HCT116 (cell line): ENCODE results near the gene ANKRD33. TPM values are rescaled to one million over a fixed set of nuclear protein-coding genes. Genes with fewer than 3 reads are reported as not detected.

ENCODE experiments used
- ATAC-seq: fragments of 200-7000 bp; cut with Tn5 transposase; 2 replicates; pipeline ENCODE4 v1.9.1; 2020; ENCODE audit warnings: mild to moderate bottlenecking, moderate library complexity
- BruUV-seq: library from RNA; stranded (reverse); fragments of 400-500 nt; replicated peaks from 2 replicates; lab custom pipeline; 2021; lab: Mats Ljungman, UMichigan
- CTCF ChIA-PET: fragments of 300-600 bp; sonication (Branson Sonifier 250); formaldehyde crosslinking; loops from one replicate; lab custom pipeline; 2021; ENCODE audit warnings: antibody characterized with exemption; lab: Charles Lee
- POLR2A ChIA-PET: fragments of 300-600, 350-600 bp; sonication (Branson Sonifier 250); formaldehyde crosslinking; loops from one replicate; lab custom pipeline; 2021; ENCODE audit warnings: antibody characterized with exemption; lab: Charles Lee
- RAD21 ChIA-PET, 2 experiments: fragments of 300-600 bp; sonication (Branson Sonifier 250); formaldehyde crosslinking; loops; one replicate each; lab custom pipeline; 2023; ENCODE audit warnings: low total read pairs in 2 of 2; ENCODE audit not compliant: uncharacterized antibody in 2 of 2, unreplicated experiment in 2 of 2, low non-redundant PET in 1 of 2; lab: Charles Lee
- DNase-seq: peaks from one replicate; pipeline ENCODE4 v3.0.0-alpha.2; 2010; ENCODE audit warnings: low read depth, low spot score
- H2AFZ ChIP-seq: fragments of 200-600 bp; shearing (Covaris generic), sonication (generic); 2 replicates; pipeline ENCODE4 v1.6.1; 2017; ENCODE audit warnings: low read depth, mixed run types, mixed read lengths, antibody characterized with exemption, low read length; ENCODE audit not compliant: poor library complexity, severe bottlenecking
- H3K27ac ChIP-seq: 2 replicates; pipeline ENCODE4 v1.5.1; 2012; ENCODE audit warnings: low read depth, low read length
- H3K27me3 ChIP-seq: fragments of 200-600 bp; sonication (generic); 2 replicates; pipeline ENCODE4 v1.6.1; 2016; ENCODE audit warnings: mixed run types, low read length, mixed read lengths; ENCODE audit not compliant: insufficient read depth
- H3K36me3 ChIP-seq, 2 experiments: fragments of 200-500 bp in 1 of 2; fragments of 200-600 bp in 1 of 2; sonication (Bioruptor generic) in 1 of 2; sonication (generic) in 1 of 2; 2 replicates each; pipeline versions ENCODE4 v1.5.1 to v1.6.1; 2014 to 2016; ENCODE audit warnings: low read length in 2 of 2, inconsistent platforms in 1 of 2, mixed read lengths in 1 of 2, mixed run types in 1 of 2; ENCODE audit not compliant: insufficient read depth in 2 of 2, control insufficient read depth in 1 of 2
- H3K4me1 ChIP-seq, 2 experiments: fragments of 200-600 bp in 1 of 2; sonication (generic) in 1 of 2; 2 replicates each; pipeline versions ENCODE4 v1.5.1 to v1.6.1; 2012 to 2017; ENCODE audit warnings: low read length in 2 of 2, inconsistent platforms in 1 of 2, mild to moderate bottlenecking in 1 of 2, mixed read lengths in 1 of 2, mixed run types in 1 of 2, moderate library complexity in 1 of 2; ENCODE audit not compliant: insufficient read depth in 2 of 2, control insufficient read depth in 1 of 2
- H3K4me2 ChIP-seq: fragments of 200-600 bp; sonication (generic); 2 replicates; pipeline ENCODE4 v1.6.1; 2017; ENCODE audit warnings: mixed run types, low read length, mixed read lengths
- H3K4me3 ChIP-seq, 2 experiments: fragments of 200-600 bp in 1 of 2; sonication (generic) in 1 of 2; replicated peaks in 1 of 2; 2 replicates each; pipeline ENCODE4 v1.5.1; 2011 to 2016; ENCODE audit warnings: low read length in 2 of 2, control low read depth in 1 of 2, low read depth in 1 of 2, mild to moderate bottlenecking in 1 of 2, mixed read lengths in 1 of 2, mixed run types in 1 of 2
- H3K79me2 ChIP-seq: fragments of 200-600 bp; sonication (generic); 2 replicates; pipeline ENCODE4 v1.6.1; 2017; ENCODE audit warnings: mild to moderate bottlenecking, mixed run types, low read length, moderate library complexity, mixed read lengths; ENCODE audit not compliant: insufficient read depth
- H3K9ac ChIP-seq: fragments of 200-600 bp; sonication (generic); 2 replicates; pipeline ENCODE4 v1.6.1; 2016; ENCODE audit warnings: low read length, mixed read lengths
- H3K9me2 ChIP-seq: fragments of 200-600 bp; sonication (generic), shearing (Covaris generic); 2 replicates; pipeline ENCODE4 v1.6.1; 2017; ENCODE audit warnings: mixed run types, mild to moderate bottlenecking, moderate library complexity; ENCODE audit not compliant: insufficient read depth
- H3K9me3 ChIP-seq, 2 experiments: fragments of 200-500 bp in 1 of 2; fragments of 200-600 bp in 1 of 2; sonication (Bioruptor generic) in 1 of 2; sonication (generic) in 1 of 2; 2 replicates each; pipeline ENCODE4 v1.6.1; 2014 to 2017; ENCODE audit warnings: low read length in 2 of 2, mixed read lengths in 2 of 2, inconsistent platforms in 1 of 2, low read depth in 1 of 2, mild to moderate bottlenecking in 1 of 2, mixed run types in 1 of 2, moderate library complexity in 1 of 2; ENCODE audit not compliant: control insufficient read depth in 1 of 2, insufficient read depth in 1 of 2
- H4K20me1 ChIP-seq: fragments of 200-600 bp; sonication (generic), shearing (Covaris generic); 2 replicates; pipeline ENCODE4 v1.6.1; 2017; ENCODE audit warnings: mixed run types, mild to moderate bottlenecking, moderate library complexity; ENCODE audit not compliant: insufficient read depth
- CEBPB ChIP-seq: IDR thresholded peaks from 2 replicates; pipeline ENCODE4 v1.6.1; 2012; ENCODE audit warnings: low read depth
- JUND ChIP-seq: IDR thresholded peaks from 2 replicates; pipeline ENCODE4 v1.6.1; 2012
- POLR2AphosphoS5 ChIP-seq: IDR thresholded peaks from 2 replicates; pipeline ENCODE4 v1.6.1; 2011; ENCODE audit warnings: mild to moderate bottlenecking, low read depth, low read length, moderate library complexity
- RAD21 ChIP-seq: IDR thresholded peaks from 2 replicates; pipeline ENCODE4 v1.6.1; 2012; ENCODE audit warnings: low read depth, mild to moderate bottlenecking
- SIN3A ChIP-seq: IDR thresholded peaks from 2 replicates; pipeline ENCODE4 v1.6.1; 2012; ENCODE audit warnings: low read depth
- SP1 ChIP-seq: IDR thresholded peaks from 2 replicates; pipeline ENCODE4 v1.6.1; 2012; ENCODE audit warnings: low read depth
- ZNF274 ChIP-seq: fragments of 200-500 bp; sonication (Bioruptor generic); IDR thresholded peaks from 2 replicates; pipeline ENCODE4 v1.6.1; 2014; ENCODE audit warnings: mild to moderate bottlenecking, low read depth, low read length, inconsistent platforms
- intact Hi-C: fragments of 100-400 bp; cut with micrococcal nuclease; formaldehyde crosslinking; loops from 2 replicates; pipeline ENCODE4 v1.10.0; 2022
- total RNA-seq: library from RNA; stranded (reverse); gene quantifications from one replicate; pipeline ENCODE4 v1.2.1, GENCODE V29; 2021; ENCODE audit not compliant: unreplicated experiment
- TF ChIP-seq, protein P1 (sequence below), 3 experiments: fragments of 200-600 bp in 1 of 3; sonication (generic) in 1 of 3; IDR thresholded peaks in 2 of 3; conservative IDR thresholded peaks in 1 of 3; 2 replicates each; pipeline ENCODE4 v1.5.1; 2012 to 2017; ENCODE audit warnings: low read depth in 2 of 3, low read length in 2 of 3, antibody characterized with exemption in 1 of 3, borderline replicate concordance in 1 of 3, control low read depth in 1 of 3, mild to moderate bottlenecking in 1 of 3, mixed read lengths in 1 of 3, mixed run types in 1 of 3, moderate library complexity in 1 of 3; ENCODE audit not compliant: insufficient read depth in 1 of 3
- TF ChIP-seq, protein P2 (sequence below): IDR thresholded peaks from 2 replicates; pipeline ENCODE4 v1.6.1; 2012
- TF ChIP-seq, protein P3 (sequence below): IDR thresholded peaks from 2 replicates; pipeline ENCODE4 v1.6.1; 2012; ENCODE audit warnings: low read depth

ANKRD33 gene
- total RNA-seq, 1 experiment from 2014 or later, result not detected

DNA sequence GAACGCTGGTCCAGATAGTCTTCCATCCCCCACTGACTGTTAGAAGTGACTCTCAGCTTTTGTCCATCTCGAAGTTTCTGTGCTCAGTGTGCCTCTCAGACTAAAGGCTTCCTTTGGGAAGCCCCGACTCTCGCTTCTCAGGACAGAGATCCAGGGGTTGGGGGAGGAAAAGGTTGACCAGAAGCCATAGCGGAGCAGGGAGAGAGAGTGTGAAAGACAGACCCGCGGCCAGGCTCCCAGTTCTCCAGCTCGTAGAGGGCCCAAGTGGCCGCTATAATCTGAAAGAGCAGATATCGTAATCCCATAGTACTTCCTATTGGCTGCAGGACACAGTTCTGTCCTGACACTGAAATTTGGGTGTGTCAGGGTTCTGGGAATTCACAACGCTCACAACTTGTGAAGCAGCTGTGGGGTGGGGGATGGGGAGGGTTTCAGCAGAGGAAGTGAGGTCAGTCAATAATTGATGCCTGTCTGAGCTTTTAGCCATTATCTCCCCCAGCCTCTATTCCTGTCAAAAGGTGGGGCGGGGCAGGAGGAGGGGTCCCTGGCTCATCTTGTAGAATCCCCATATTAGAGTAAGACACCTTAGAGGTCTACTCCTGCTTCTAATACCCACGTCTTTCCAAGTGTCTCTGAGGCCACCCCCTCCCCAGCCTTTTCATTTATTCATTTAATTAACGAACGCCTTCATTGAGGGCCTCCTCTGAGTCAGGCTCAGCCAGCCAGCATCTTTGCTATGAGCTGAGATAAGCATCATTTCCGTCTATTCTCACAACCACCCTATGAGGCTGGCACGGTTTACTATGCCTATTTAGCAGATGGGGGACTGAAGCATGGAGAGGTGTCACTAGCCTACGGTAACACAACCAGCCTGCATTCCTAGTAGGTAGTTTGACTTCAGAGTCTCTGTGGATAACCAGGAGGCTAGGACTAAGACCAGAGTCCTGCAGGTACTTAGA is 17.8 kb downstream of the ANKRD33 start:
- Histone ChIP-seq H3K27me3 (no peaks in the 10 kb centered on the region), H4K20me1 (no peaks in the 10 kb centered on the region), H3K4me2 (no peak overlapping the region), H3K9me2 (no peaks in the 10 kb centered on the region), H3K4me1 (no peaks in the 10 kb centered on the region), H3K9ac (no peak overlapping the region), H2AFZ (no peak overlapping the region), H3K4me3 (no peak overlapping the region), H3K9me3 (no peaks in the 10 kb centered on the region), H3K36me3 (no peaks in the 10 kb centered on the region), H3K79me2 (no peaks in the 10 kb centered on the region), H3K27ac (no peak overlapping the region)
- ChIA-PET RAD21 (no interaction called here), POLR2A (no interaction called here), CTCF (no interaction called here)
- no TSS peak for BruUV-seq
- DNase-seq (no peak), ATAC-seq (no peak)
- intact Hi-C loops, result no loop called here
- TF ChIP-seq ZNF274, result no peak
- no peak for TF ChIP-seq SIN3A
- no peak for TF ChIP-seq SP1

DNA sequence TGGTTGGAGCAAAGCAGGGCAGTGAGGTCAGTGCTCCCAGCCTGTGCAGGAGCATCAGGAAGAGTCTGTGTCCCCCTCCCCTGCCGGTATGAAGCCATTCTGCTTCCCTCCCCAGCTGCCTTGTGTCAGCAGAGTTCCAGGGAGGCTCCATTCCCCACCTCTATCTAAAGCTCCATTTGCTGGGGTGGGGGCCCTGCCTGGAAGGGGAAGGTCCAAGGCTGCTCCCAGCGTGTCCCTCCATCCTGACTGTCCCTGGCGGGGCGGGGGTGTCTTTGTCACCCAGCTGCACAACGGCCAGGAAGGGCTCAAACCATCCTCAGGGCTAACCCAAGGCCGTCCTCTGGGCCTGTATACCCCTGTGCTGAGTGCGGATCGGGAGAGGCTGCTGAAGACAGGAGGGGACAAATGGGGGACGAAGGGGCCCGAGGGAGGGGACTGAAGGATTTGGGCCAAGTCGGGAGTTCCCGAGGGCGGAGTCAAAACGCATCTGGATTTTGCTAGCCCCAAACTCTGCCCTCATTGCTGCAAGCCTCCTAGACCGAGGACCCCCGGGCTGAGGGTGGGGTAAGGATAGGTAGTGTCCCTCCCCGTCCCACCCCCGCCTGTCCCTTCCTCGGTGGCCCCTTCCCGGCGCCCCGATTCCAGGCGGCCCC is 18.7 kb downstream of the ANKRD33 start:
- CTCF ChIA-PET, result no interaction called here
- BruUV-seq, result no TSS peak
- TF ChIP-seq POLR2AphosphoS5, result no peak
- TF ChIP-seq CEBPB, result no peak
- TF ChIP-seq, protein P1, sequence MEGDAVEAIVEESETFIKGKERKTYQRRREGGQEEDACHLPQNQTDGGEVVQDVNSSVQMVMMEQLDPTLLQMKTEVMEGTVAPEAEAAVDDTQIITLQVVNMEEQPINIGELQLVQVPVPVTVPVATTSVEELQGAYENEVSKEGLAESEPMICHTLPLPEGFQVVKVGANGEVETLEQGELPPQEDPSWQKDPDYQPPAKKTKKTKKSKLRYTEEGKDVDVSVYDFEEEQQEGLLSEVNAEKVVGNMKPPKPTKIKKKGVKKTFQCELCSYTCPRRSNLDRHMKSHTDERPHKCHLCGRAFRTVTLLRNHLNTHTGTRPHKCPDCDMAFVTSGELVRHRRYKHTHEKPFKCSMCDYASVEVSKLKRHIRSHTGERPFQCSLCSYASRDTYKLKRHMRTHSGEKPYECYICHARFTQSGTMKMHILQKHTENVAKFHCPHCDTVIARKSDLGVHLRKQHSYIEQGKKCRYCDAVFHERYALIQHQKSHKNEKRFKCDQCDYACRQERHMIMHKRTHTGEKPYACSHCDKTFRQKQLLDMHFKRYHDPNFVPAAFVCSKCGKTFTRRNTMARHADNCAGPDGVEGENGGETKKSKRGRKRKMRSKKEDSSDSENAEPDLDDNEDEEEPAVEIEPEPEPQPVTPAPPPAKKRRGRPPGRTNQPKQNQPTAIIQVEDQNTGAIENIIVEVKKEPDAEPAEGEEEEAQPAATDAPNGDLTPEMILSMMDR (IDR thresholded peaks at IDR 0.05 in 2 of 3, conservative IDR thresholded peaks at IDR 0.05 in 1 of 3; ENCODE audit: borderline replicate concordance in 1 of 3, insufficient read depth in 1 of 3, low read depth in 2 of 3, low read length in 2 of 3), result no peak
- TF ChIP-seq RAD21, result no peak
- TF ChIP-seq, protein P2, sequence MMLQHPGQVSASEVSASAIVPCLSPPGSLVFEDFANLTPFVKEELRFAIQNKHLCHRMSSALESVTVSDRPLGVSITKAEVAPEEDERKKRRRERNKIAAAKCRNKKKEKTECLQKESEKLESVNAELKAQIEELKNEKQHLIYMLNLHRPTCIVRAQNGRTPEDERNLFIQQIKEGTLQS, result no peak
- TF ChIP-seq, protein P3, sequence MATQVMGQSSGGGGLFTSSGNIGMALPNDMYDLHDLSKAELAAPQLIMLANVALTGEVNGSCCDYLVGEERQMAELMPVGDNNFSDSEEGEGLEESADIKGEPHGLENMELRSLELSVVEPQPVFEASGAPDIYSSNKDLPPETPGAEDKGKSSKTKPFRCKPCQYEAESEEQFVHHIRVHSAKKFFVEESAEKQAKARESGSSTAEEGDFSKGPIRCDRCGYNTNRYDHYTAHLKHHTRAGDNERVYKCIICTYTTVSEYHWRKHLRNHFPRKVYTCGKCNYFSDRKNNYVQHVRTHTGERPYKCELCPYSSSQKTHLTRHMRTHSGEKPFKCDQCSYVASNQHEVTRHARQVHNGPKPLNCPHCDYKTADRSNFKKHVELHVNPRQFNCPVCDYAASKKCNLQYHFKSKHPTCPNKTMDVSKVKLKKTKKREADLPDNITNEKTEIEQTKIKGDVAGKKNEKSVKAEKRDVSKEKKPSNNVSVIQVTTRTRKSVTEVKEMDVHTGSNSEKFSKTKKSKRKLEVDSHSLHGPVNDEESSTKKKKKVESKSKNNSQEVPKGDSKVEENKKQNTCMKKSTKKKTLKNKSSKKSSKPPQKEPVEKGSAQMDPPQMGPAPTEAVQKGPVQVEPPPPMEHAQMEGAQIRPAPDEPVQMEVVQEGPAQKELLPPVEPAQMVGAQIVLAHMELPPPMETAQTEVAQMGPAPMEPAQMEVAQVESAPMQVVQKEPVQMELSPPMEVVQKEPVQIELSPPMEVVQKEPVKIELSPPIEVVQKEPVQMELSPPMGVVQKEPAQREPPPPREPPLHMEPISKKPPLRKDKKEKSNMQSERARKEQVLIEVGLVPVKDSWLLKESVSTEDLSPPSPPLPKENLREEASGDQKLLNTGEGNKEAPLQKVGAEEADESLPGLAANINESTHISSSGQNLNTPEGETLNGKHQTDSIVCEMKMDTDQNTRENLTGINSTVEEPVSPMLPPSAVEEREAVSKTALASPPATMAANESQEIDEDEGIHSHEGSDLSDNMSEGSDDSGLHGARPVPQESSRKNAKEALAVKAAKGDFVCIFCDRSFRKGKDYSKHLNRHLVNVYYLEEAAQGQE, result no peak
- no peak for TF ChIP-seq JUND
- no peak for TF ChIP-seq ZNF274
- TF ChIP-seq, all 23 proteins: peak for 0

More for the DNA sequence above, 18.7 kb downstream of the ANKRD33 start:
- no peak for ATAC-seq
- ChIA-PET POLR2A (no interaction called here), RAD21 (no interaction called here)
- Histone ChIP-seq H2AFZ (no peak overlapping the region), H3K9ac (no peak overlapping the region), H3K79me2 (no peaks in the 10 kb centered on the region), H3K27me3 (no peaks in the 10 kb centered on the region), H3K4me1 (no peaks in the 10 kb centered on the region), H3K36me3 (no peaks in the 10 kb centered on the region), H3K4me3 (no peak overlapping the region), H3K4me2 (no peak overlapping the region), H3K9me2 (no peaks in the 10 kb centered on the region), H3K27ac (no peak overlapping the region), H3K9me3 (no peaks in the 10 kb centered on the region), H4K20me1 (no peaks in the 10 kb centered on the region)
- intact Hi-C loops, result no loop called here
- no peak for DNase-seq
